Liver (tissue), 9 donors: ENCODE results near the gene FABP1. TPM values are rescaled to one million over a fixed set of nuclear protein-coding genes. Genes with fewer than 3 reads are reported as not detected.

Experiments used
- DNase-seq: peaks from one replicate; pipeline ENCODE4 v3.0.0-alpha.2; 2017; ENCODE audit warnings: low spot score
- H3K27ac ChIP-seq, 2 donors: one replicate each; pipeline ENCODE4 v1.7.0; 2013; ENCODE audit warnings: inconsistent platforms in 2 of 2, low read length in 2 of 2, control low read depth in 1 of 2, low read depth in 1 of 2, mild to moderate bottlenecking in 1 of 2
- H3K27me3 ChIP-seq, 4 donors: one replicate each; pipeline versions ENCODE4 v1.6.1 to v1.7.0; 2013; ENCODE audit warnings: low read length in 3 of 4, inconsistent platforms in 1 of 4, mild to moderate bottlenecking in 1 of 4, moderate library complexity in 1 of 4; ENCODE audit not compliant: control insufficient read depth in 4 of 4, insufficient read depth in 4 of 4
- H3K36me3 ChIP-seq, 4 donors: one replicate each; pipeline versions ENCODE4 v1.6.1 to v1.7.0; 2013; ENCODE audit warnings: low read length in 3 of 4, mild to moderate bottlenecking in 3 of 4, low read depth in 1 of 4, moderate library complexity in 1 of 4; ENCODE audit not compliant: control insufficient read depth in 4 of 4, insufficient read depth in 3 of 4
- H3K4me1 ChIP-seq, 4 donors: one replicate each; pipeline versions ENCODE4 v1.6.1 to v1.7.0; 2013; ENCODE audit warnings: low read length in 3 of 4, mild to moderate bottlenecking in 3 of 4, moderate library complexity in 1 of 4; ENCODE audit not compliant: control insufficient read depth in 4 of 4, insufficient read depth in 4 of 4
- H3K4me3 ChIP-seq, 3 donors: one replicate each; pipeline versions ENCODE4 v1.6.1 to v1.7.0; 2013; ENCODE audit warnings: low read length in 3 of 3, control low read depth in 1 of 3, low read depth in 1 of 3, mild to moderate bottlenecking in 1 of 3
- H3K9ac ChIP-seq, 2 donors: one replicate each; pipeline ENCODE4 v1.7.0; 2013; ENCODE audit warnings: low read length in 2 of 2, mild to moderate bottlenecking in 2 of 2, moderate library complexity in 2 of 2, control low read depth in 1 of 2, low read depth in 1 of 2
- H3K9me3 ChIP-seq, 4 donors: one replicate each; pipeline versions ENCODE4 v1.6.1 to v1.7.0; 2013; ENCODE audit warnings: low read length in 3 of 4; ENCODE audit not compliant: control insufficient read depth in 4 of 4
- EGR1 ChIP-seq, 2 donors: IDR thresholded peaks; 2 replicates each; pipeline ENCODE4 v1.6.1; 2016 to 2018; ENCODE audit warnings: antibody characterized with exemption in 2 of 2, low read depth in 2 of 2
- FOXA1 ChIP-seq: IDR thresholded peaks from 2 replicates; pipeline ENCODE4 v1.6.1; 2016; ENCODE audit warnings: antibody characterized with exemption
- FOXA2 ChIP-seq: IDR thresholded peaks from 2 replicates; pipeline ENCODE4 v1.6.1; 2016; ENCODE audit warnings: antibody characterized with exemption
- GABPA ChIP-seq, 2 donors: IDR thresholded peaks in 1 of 2; conservative IDR thresholded peaks in 1 of 2; 2 replicates each; pipeline ENCODE4 v1.6.1; 2016; ENCODE audit warnings: antibody characterized with exemption in 2 of 2, mild to moderate bottlenecking in 1 of 2, moderate library complexity in 1 of 2
- HNF4A ChIP-seq, 2 donors: conservative IDR thresholded peaks; 2 replicates each; pipeline ENCODE4 v1.6.1; 2016; ENCODE audit warnings: antibody characterized with exemption in 2 of 2, mild to moderate bottlenecking in 2 of 2
- HNF4G ChIP-seq: IDR thresholded peaks from 2 replicates; pipeline ENCODE4 v1.6.1; 2016; ENCODE audit warnings: antibody characterized with exemption
- JUND ChIP-seq, 2 donors: IDR thresholded peaks; 2 replicates each; pipeline ENCODE4 v1.6.1; 2016; ENCODE audit warnings: antibody characterized with exemption in 2 of 2
- NR2F2 ChIP-seq: IDR thresholded peaks from 2 replicates; pipeline ENCODE4 v1.6.1; 2016; ENCODE audit warnings: antibody characterized with exemption
- RAD21 ChIP-seq, 2 donors: IDR thresholded peaks; 2 replicates each; pipeline ENCODE4 v1.6.1; 2016; ENCODE audit warnings: antibody characterized with exemption in 2 of 2, mild to moderate bottlenecking in 2 of 2
- RXRA ChIP-seq, 2 donors: IDR thresholded peaks; 2 replicates each; pipeline ENCODE4 v1.6.1; 2017 to 2018; ENCODE audit warnings: antibody characterized with exemption in 2 of 2, mild to moderate bottlenecking in 1 of 2
- SP1 ChIP-seq: IDR thresholded peaks from 2 replicates; pipeline ENCODE4 v1.6.1; 2018; ENCODE audit warnings: antibody characterized with exemption, mild to moderate bottlenecking
- TAF1 ChIP-seq: conservative IDR thresholded peaks from 2 replicates; pipeline ENCODE4 v1.6.1; 2016; ENCODE audit warnings: antibody characterized with exemption, mild to moderate bottlenecking
- YY1 ChIP-seq: IDR thresholded peaks from 2 replicates; pipeline ENCODE4 v1.6.1; 2016; ENCODE audit warnings: antibody characterized with exemption, mild to moderate bottlenecking
- WGBS: extraction: QIAGEN DNeasy Blood & Tissue Kit; methylation state at CpG from one replicate; pipeline ENCODE4 v1.1.7; 2013; 5-methylcytosine and 5-hydroxymethylcytosine counted together
- polyA plus RNA-seq, 2 donors: library from polyadenylated mRNA; stranded (reverse) in 1 of 2; unstranded in 1 of 2; fragments of 200-250 nt in 1 of 2; fragments of >200 nt in 1 of 2; fragmentation: Nextera tagmentation in 1 of 2; extraction: Ambion mirVana in 1 of 2; gene quantifications; one replicate each; pipeline versions ENCODE4 v1.2.1 to v1.2.3, GENCODE V29; 2013 to 2015
- total RNA-seq, 2 donors: library from RNA; depleted of rRNA; stranded (reverse); fragments of >200 nt; gene quantifications; one replicate each; pipeline ENCODE4 v1.2.3, GENCODE V29; 2014
- TF ChIP-seq, protein P1 (sequence below): IDR thresholded peaks from 2 replicates; pipeline ENCODE4 v1.6.1; 2016; ENCODE audit warnings: antibody characterized with exemption, mild to moderate bottlenecking
- TF ChIP-seq, protein P2 (sequence below): fragments of 150-350 bp; IDR thresholded peaks from 2 replicates; pipeline ENCODE4 v1.5.1; 2017; ENCODE audit warnings: improper control_type of control experiment, low read depth, low read length; ENCODE audit not compliant: missing input control
- TF ChIP-seq, protein P3 (sequence below): IDR thresholded peaks from 2 replicates; pipeline ENCODE4 v1.6.1; 2016; ENCODE audit warnings: antibody characterized with exemption
- TF ChIP-seq, protein P4 (sequence below): IDR thresholded peaks from 2 replicates; pipeline ENCODE4 v1.6.1; 2016; ENCODE audit warnings: antibody characterized with exemption
- TF ChIP-seq, protein P5 (sequence below): IDR thresholded peaks from 2 replicates; pipeline ENCODE4 v1.6.1; 2016; ENCODE audit warnings: antibody characterized with exemption
- donor health status: healthy.
- donor health status: healthy.
- donor health status: healthy.
- donor health status: healthy.
- donor health status: healthy.

FABP1 gene
- total and polyA plus RNA-seq, 4 donors = 975 to 7,337 (median 2,306) TPM

DNA sequence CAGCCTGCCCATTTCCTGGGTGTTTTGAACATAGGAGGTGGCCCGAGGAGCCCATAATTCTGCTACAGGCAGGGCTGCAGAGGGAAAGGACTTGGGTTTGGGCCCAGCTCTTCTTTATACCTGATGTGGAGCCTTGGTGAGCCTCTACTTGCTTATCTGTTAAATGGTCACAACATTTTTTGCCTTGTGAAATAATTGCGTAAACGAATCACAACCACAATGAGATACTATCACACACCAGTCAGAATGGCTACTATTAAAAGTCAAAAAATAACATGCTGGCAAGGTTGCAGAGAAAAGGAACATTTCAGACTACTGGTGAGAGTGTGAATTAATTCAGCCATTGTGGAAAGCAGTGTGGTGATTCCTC lies 4.1 kb upstream of the FABP1 start:
- Histone ChIP-seq H3K27ac (peak overlapping the region; percentile 70 to 81), H3K27me3 (no peaks in the 10 kb centered on the region), H3K9me3 (no peaks in the 10 kb centered on the region), H3K36me3 (no peaks in the 10 kb centered on the region), H3K4me3 (peak overlapping the region in 1 of 3 donors; percentile 21), H3K4me1 (peaks cover 21 to 79% (median 64%) of the 10 kb centered on the region in 4 donors), H3K9ac (no peak overlapping the region)
- no peak for DNase-seq
- TF ChIP-seq FOXA1 (no peak), NR2F2 (peak; percentile 10), YY1 (no peak), RXRA (IDR thresholded peaks at IDR 0.05) (no peak)
- TF ChIP-seq, protein P1, sequence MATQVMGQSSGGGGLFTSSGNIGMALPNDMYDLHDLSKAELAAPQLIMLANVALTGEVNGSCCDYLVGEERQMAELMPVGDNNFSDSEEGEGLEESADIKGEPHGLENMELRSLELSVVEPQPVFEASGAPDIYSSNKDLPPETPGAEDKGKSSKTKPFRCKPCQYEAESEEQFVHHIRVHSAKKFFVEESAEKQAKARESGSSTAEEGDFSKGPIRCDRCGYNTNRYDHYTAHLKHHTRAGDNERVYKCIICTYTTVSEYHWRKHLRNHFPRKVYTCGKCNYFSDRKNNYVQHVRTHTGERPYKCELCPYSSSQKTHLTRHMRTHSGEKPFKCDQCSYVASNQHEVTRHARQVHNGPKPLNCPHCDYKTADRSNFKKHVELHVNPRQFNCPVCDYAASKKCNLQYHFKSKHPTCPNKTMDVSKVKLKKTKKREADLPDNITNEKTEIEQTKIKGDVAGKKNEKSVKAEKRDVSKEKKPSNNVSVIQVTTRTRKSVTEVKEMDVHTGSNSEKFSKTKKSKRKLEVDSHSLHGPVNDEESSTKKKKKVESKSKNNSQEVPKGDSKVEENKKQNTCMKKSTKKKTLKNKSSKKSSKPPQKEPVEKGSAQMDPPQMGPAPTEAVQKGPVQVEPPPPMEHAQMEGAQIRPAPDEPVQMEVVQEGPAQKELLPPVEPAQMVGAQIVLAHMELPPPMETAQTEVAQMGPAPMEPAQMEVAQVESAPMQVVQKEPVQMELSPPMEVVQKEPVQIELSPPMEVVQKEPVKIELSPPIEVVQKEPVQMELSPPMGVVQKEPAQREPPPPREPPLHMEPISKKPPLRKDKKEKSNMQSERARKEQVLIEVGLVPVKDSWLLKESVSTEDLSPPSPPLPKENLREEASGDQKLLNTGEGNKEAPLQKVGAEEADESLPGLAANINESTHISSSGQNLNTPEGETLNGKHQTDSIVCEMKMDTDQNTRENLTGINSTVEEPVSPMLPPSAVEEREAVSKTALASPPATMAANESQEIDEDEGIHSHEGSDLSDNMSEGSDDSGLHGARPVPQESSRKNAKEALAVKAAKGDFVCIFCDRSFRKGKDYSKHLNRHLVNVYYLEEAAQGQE = no peak
- 47% methylated on average over 3 of the region's 3 CpGs for WGBS

DNA sequence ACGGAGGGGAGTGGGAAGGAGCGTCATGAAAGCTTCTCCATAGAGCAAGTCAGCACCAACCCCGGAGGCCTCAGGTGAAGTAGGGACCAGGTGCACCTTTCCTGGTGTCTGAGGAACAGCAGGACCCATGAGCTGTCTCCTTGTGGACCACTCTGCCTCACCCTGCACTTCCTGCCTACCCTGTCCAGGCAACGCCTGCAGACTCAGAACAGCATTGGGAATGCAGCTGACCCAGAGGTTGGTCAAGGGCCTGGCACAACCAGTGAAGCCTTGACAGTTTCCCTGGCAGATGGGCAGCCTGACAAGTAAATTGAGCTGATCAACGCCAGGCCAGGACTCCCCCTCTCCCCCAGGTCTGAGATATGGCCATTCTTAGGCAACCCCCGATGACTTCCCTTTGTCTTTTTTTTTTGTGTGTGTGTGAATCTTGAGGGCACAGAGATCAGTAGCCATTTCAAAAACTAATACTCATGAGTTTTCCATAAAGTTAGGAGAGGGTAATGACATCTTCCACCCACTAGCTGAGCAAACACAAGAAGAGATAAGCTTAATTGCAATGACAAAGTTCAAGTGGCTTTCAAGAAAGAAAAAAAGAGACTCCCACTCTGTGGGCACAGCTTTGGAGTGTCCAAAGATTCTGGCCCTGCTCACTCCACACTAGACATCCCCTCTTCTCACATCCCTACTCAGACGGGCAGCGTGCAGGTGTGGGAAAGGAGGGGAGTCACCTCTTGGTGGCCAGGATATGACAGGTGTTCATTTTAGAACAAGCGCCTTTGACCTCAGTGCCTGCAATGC lies 3.5 kb upstream of the FABP1 start:
- Histone ChIP-seq H3K27me3 (no peaks in the 10 kb centered on the region), H3K36me3 (no peaks in the 10 kb centered on the region), H3K27ac (peak overlapping the region; percentile 70 to 81), H3K9ac (no peak overlapping the region), H3K4me1 (peaks cover 20 to 77% (median 61%) of the 10 kb centered on the region in 4 donors), H3K9me3 (no peaks in the 10 kb centered on the region), H3K4me3 (peak overlapping the region in 1 of 3 donors; percentile 21)
- 50% methylated on average over 9 of the region's 9 CpGs for WGBS
- no peak for TF ChIP-seq GABPA (IDR thresholded peaks at IDR 0.05 in 1 of 2, conservative IDR thresholded peaks at IDR 0.05 in 1 of 2)
- TF ChIP-seq FOXA2 = peak; percentile 40
- TF ChIP-seq, protein P2, sequence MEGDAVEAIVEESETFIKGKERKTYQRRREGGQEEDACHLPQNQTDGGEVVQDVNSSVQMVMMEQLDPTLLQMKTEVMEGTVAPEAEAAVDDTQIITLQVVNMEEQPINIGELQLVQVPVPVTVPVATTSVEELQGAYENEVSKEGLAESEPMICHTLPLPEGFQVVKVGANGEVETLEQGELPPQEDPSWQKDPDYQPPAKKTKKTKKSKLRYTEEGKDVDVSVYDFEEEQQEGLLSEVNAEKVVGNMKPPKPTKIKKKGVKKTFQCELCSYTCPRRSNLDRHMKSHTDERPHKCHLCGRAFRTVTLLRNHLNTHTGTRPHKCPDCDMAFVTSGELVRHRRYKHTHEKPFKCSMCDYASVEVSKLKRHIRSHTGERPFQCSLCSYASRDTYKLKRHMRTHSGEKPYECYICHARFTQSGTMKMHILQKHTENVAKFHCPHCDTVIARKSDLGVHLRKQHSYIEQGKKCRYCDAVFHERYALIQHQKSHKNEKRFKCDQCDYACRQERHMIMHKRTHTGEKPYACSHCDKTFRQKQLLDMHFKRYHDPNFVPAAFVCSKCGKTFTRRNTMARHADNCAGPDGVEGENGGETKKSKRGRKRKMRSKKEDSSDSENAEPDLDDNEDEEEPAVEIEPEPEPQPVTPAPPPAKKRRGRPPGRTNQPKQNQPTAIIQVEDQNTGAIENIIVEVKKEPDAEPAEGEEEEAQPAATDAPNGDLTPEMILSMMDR = peak; percentile 5
- no peak for TF ChIP-seq FOXA1
- TF ChIP-seq, protein P1 = peak; percentile 8
- peak in 1 of 2 donors; percentile 67 for TF ChIP-seq JUND (IDR thresholded peaks at IDR 0.05)
- TF ChIP-seq YY1 = peak; percentile 76
- TF ChIP-seq, protein P3, sequence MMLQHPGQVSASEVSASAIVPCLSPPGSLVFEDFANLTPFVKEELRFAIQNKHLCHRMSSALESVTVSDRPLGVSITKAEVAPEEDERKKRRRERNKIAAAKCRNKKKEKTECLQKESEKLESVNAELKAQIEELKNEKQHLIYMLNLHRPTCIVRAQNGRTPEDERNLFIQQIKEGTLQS = no peak
- TF ChIP-seq EGR1 (IDR thresholded peaks at IDR 0.05; ENCODE audit: low read depth in 2 of 2) = peak in 1 of 2 donors; percentile 44
- TF ChIP-seq RXRA (IDR thresholded peaks at IDR 0.05) = peak; percentile 81 to 91
- no peak for TF ChIP-seq TAF1
- TF ChIP-seq RAD21 (IDR thresholded peaks at IDR 0.05) = no peak
- TF ChIP-seq SP1 = peak; percentile 80
- TF ChIP-seq, protein P4, sequence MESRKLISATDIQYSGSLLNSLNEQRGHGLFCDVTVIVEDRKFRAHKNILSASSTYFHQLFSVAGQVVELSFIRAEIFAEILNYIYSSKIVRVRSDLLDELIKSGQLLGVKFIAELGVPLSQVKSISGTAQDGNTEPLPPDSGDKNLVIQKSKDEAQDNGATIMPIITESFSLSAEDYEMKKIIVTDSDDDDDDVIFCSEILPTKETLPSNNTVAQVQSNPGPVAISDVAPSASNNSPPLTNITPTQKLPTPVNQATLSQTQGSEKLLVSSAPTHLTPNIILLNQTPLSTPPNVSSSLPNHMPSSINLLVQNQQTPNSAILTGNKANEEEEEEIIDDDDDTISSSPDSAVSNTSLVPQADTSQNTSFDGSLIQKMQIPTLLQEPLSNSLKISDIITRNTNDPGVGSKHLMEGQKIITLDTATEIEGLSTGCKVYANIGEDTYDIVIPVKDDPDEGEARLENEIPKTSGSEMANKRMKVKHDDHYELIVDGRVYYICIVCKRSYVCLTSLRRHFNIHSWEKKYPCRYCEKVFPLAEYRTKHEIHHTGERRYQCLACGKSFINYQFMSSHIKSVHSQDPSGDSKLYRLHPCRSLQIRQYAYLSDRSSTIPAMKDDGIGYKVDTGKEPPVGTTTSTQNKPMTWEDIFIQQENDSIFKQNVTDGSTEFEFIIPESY = peak; percentile 32
- TF ChIP-seq NR2F2 = peak; percentile 28
- TF ChIP-seq, protein P5, sequence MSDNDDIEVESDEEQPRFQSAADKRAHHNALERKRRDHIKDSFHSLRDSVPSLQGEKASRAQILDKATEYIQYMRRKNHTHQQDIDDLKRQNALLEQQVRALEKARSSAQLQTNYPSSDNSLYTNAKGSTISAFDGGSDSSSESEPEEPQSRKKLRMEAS = peak; percentile 40
- peak; percentile 48 for TF ChIP-seq HNF4G
- peak; percentile 79 to 82 for TF ChIP-seq HNF4A (conservative IDR thresholded peaks at IDR 0.05)
- no peak for DNase-seq
